Activated CD4-positive, alpha-beta T cell treated with anti-CD3 and anti-CD28 coated beads for 36 hours (primary cell): Measurements from ENCODE around the gene OR13C8. TPM values are rescaled to one million over a fixed set of nuclear protein-coding genes. Genes with fewer than 3 reads are reported as not detected.

ENCODE experiments used
- ATAC-seq: fragments of 200-7000 bp; cut with Tn5 transposase; one replicate; pipeline ENCODE4 v1.10.0; 2021; ENCODE audit warnings: mild to moderate bottlenecking, moderate library complexity
- CTCF ChIA-PET: fragments of 350-600 bp; sonication (Branson Sonifier 250); formaldehyde crosslinking; loops from one replicate; lab custom pipeline; 2021; ENCODE audit warnings: antibody characterized with exemption; lab: Charles Lee
- POLR2A ChIA-PET: fragments of 350-600 bp; sonication (Branson Sonifier 250); formaldehyde crosslinking; loops from one replicate; lab custom pipeline; 2021; ENCODE audit warnings: antibody characterized with exemption, inconsistent platforms; lab: Charles Lee
- DNase-seq: peaks from one replicate; pipeline ENCODE4 v3.0.0-alpha.2; 2020
- H3K27ac Mint-ChIP-seq: one replicate; pipeline ENCODE4 v1.8.0; 2021; ENCODE audit warnings: mixed read lengths
- H3K27me3 Mint-ChIP-seq: one replicate; pipeline ENCODE4 v1.8.0; 2021; ENCODE audit warnings: mixed read lengths
- H3K36me3 Mint-ChIP-seq: one replicate; pipeline ENCODE4 v1.8.0; 2021; ENCODE audit warnings: low read depth, mixed read lengths
- H3K4me1 Mint-ChIP-seq: one replicate; pipeline ENCODE4 v1.8.0; 2021; ENCODE audit warnings: mixed read lengths
- H3K4me3 Mint-ChIP-seq: one replicate; pipeline ENCODE4 v1.8.0; 2021; ENCODE audit warnings: mild to moderate bottlenecking, moderate library complexity, mixed read lengths
- H3K9me3 Mint-ChIP-seq: one replicate; pipeline ENCODE4 v1.8.0; 2021; ENCODE audit warnings: low read depth, mixed read lengths
- intact Hi-C, 2 experiments: fragments of 100-400 bp; cut with DNase I in 1 of 2; cut with micrococcal nuclease in 1 of 2; formaldehyde crosslinking; loops; one replicate each; pipeline versions ENCODE4 v1.14.2 to v1.15.1; 2022 to 2024; cut with DNase I, micrococcal nuclease
- total RNA-seq, 2 experiments: library from RNA; stranded (reverse); gene quantifications; one replicate each; pipeline ENCODE4 v1.2.3, GENCODE V29; 2021

The OR13C8 gene
- total RNA-seq, 2 experiments from 2014 or later = not detected

- peaks cover 3% of the 10 kb centered on the region for H3K27me3 Mint-ChIP-seq
- no peak overlapping the region for H3K27ac Mint-ChIP-seq
- H3K4me1 Mint-ChIP-seq = no peaks in the 10 kb centered on the region
- DNase-seq (no peak), ATAC-seq (no peak)
- no peaks in the 10 kb centered on the region for H3K36me3 Mint-ChIP-seq
- peaks cover 3% of the 10 kb centered on the region for H3K9me3 Mint-ChIP-seq
- intact Hi-C loops = loop anchor here in 1 of 2 experiments (5.0 kb wide), 1 partner anchor 50 kb away; no protein-coding TSS in a partner anchor
- ChIA-PET CTCF (interaction anchor here (0.6 kb wide), 1 partner anchor 146 kb away, joined by 3 read pairs; no protein-coding TSS in a partner anchor), POLR2A (no interaction called here)
- no peak overlapping the region for H3K4me3 Mint-ChIP-seq
Measured at GRCh38 chr9:104617418-104617817, 48.5 kb downstream of the OR13C8 start.

- no peaks in the 10 kb centered on the region for H3K4me1 Mint-ChIP-seq
- ATAC-seq = no peak
- DNase-seq = no peak
- no peaks in the 10 kb centered on the region for H3K36me3 Mint-ChIP-seq
- peaks cover 4% of the 10 kb centered on the region for H3K9me3 Mint-ChIP-seq
- no peak within 1 kb of the TSS for H3K27ac Mint-ChIP-seq
- ChIA-PET CTCF (no interaction called here), POLR2A (no interaction called here)
- no peak within 1 kb of the TSS for H3K4me3 Mint-ChIP-seq
- H3K27me3 Mint-ChIP-seq = peaks cover 3% of the 10 kb centered on the region
- intact Hi-C loops = loop anchor here in 1 of 2 experiments (5.0 kb wide), 1 partner anchor 49 kb away; no protein-coding TSS in a partner anchor
Measured at GRCh38 chr9:104618104-104618503, 49.1 kb downstream of the OR13C8 start, which contains the start of gene OR13C9. Gene OR13C9 (minus strand): TSS chr9:104618204. CDS start chr9:104618204, 0 bp downstream.

Other genes with a start within 250 kb of the OR13C8 start
- not detected for gene OR13F1, start 64.9 kb upstream of the OR13C8 start, total RNA-seq
- gene OR13C4, start 42.0 kb upstream of the OR13C8 start, total RNA-seq = not detected
- gene OR13C3, start 32.3 kb upstream of the OR13C8 start, total RNA-seq = not detected
- not detected for gene OR13C5, start 30.2 kb downstream of the OR13C8 start, total RNA-seq
- not detected for gene OR13C2, start 36.5 kb downstream of the OR13C8 start, total RNA-seq
- gene OR13C9, start 49.0 kb downstream of the OR13C8 start, total RNA-seq = not detected
- not detected for gene OR13D1, start 125.3 kb downstream of the OR13C8 start, total RNA-seq
- gene NIPSNAP3A, start 178.5 kb downstream of the OR13C8 start, total RNA-seq = 10 to 100 TPM in 1 of 2 experiments, 1 to 10 TPM in 1; 7.2 to 11.7 TPM
- under 1 TPM; 0.85 to 0.90 TPM for gene NIPSNAP3B, start 195.0 kb downstream of the OR13C8 start, total RNA-seq